Neutrophil (primary cell): ENCODE data around the gene IGSF21.

Experiments used
- H3K27ac ChIP-seq: fragments of 200-600 bp; sonication (generic); 2 replicates; pipeline ENCODE4 v1.5.1; 2016; ENCODE audit warnings: mild to moderate bottlenecking, moderate library complexity
- H3K27me3 ChIP-seq: fragments of 200-600 bp; sonication (generic); 2 replicates; pipeline ENCODE4 v1.6.0; 2016; ENCODE audit warnings: mild to moderate bottlenecking
- H3K36me3 ChIP-seq: fragments of 200-600 bp; sonication (generic); 2 replicates; pipeline ENCODE4 v1.5.1; 2017
- H3K4me1 ChIP-seq, 2 experiments: fragments of 200-600 bp in 1 of 2; sonication (generic) in 1 of 2; 1 replicate in 1 of 2; 2 replicates in 1 of 2; pipeline versions ENCODE4 v1.5.1 to v1.6.1; 2013 to 2016; ENCODE audit warnings: low read depth in 1 of 2, low read length in 1 of 2, mild to moderate bottlenecking in 1 of 2, moderate library complexity in 1 of 2; ENCODE audit not compliant: control insufficient read depth in 1 of 2, insufficient read depth in 1 of 2
- H3K4me3 ChIP-seq, 2 experiments: fragments of 200-600 bp in 1 of 2; sonication (generic) in 1 of 2; 1 replicate in 1 of 2; 2 replicates in 1 of 2; pipeline ENCODE4 v1.5.1; 2013 to 2016; ENCODE audit warnings: low read depth in 1 of 2, low read length in 1 of 2, mild to moderate bottlenecking in 1 of 2, moderate library complexity in 1 of 2
- H3K9me3 ChIP-seq: fragments of 200-600 bp; sonication (generic); 2 replicates; pipeline ENCODE4 v1.5.1; 2016
- CTCF ChIP-seq: fragments of 200-600 bp; sonication (generic); IDR thresholded peaks from 2 replicates; pipeline ENCODE4 v1.5.1; 2016; ENCODE audit warnings: antibody characterized with exemption

The IGSF21 gene

DNA sequence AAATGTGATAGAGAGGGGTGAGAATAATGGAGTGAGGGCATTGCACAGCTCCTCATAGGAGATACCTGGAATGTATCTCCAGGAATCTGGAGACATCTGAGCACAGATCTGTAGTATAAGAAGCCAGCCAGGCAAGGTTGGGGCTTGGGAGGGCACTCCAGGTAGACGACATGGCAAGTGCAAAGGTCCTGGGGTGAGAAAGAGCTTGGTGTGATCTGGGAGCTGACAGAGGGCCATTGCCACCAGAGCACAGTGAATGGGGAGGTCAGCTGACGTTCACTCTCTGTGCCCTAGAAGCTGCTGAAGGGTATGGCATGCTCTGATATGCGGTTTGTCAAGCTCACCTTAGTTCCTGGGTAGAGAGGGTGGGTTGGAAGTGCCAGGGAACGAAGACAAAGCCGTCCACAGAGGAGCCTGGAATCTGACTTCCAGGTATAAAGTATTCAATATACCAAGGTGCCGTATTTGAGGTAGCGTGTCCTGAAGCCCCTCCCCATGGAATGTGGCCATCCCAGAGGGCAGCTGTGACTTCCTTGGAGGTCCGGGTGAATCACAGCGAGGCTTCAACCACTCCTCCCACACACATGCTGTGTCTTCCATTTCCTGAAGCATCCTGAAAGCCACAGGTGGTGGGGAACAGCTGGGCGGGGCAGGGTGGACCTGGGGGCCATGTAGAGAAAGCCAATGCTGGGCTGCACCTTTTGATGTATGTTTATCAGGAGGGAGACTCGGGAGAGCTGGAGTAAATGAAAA lies 190.5 kb downstream of the IGSF21 start:
- Histone ChIP-seq H3K4me1 (no peaks in the 10 kb centered on the region), H3K36me3 (no peaks in the 10 kb centered on the region), H3K27ac (no peak overlapping the region), H3K9me3 (no peaks in the 10 kb centered on the region), H3K4me3 (no peak overlapping the region), H3K27me3 (peaks cover 60% of the 10 kb centered on the region)
- TF ChIP-seq CTCF: no peak

DNA sequence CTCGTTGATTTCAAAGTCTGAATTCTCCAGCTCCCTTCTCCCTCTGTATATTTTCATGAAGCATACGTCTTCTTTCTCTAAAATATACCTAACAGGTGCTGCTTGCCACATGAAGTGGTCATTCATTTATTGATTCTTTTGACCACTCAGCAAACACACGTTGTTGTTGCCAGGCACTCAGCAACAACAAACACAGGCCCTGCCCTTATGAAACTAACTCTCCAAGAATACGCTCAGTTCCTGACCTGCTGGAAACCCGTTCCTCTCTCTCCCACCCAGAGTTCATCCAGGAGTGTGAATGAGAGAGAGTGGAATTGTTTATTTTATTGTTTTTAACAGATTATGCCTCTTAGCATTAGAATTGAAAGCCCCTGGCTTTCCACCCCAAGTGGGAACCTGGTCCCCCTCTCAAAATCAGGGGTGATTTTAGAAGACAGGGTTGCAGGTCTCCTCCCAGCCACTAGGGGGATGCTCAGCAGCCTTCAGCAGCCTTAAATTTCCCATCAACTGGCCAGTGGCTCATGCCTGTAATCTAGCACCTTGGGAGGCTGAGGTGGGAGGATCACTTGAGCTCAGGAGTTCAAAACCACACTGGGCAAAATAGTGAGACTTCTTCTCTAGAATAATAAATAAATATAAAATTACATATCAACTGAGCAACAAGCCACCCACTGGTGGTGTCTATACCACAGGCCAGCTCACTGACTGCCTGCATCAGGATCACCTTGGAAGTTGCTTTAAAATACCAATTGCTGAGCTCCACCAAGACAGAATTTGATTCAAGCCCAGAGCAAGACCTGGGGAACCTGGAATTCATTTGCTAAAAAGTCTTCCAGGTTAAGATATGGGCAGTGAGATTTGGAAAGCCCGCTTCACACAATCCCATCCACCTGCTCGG lies 192.1 kb downstream of the IGSF21 start:
- Histone ChIP-seq H3K27me3 (peaks cover 46% of the 10 kb centered on the region), H3K9me3 (no peaks in the 10 kb centered on the region), H3K36me3 (no peaks in the 10 kb centered on the region), H3K4me1 (no peaks in the 10 kb centered on the region), H3K4me3 (no peak overlapping the region), H3K27ac (no peak overlapping the region)
- no peak for TF ChIP-seq CTCF

GRCh38 chr1:18300376-18300775 lies 192.8 kb downstream of the IGSF21 start:
- TF ChIP-seq CTCF: no peak
- no peaks in the 10 kb centered on the region for H3K4me1 ChIP-seq
- H3K4me3 ChIP-seq: no peak overlapping the region
- H3K36me3 ChIP-seq: no peaks in the 10 kb centered on the region
- peaks cover 39% of the 10 kb centered on the region for H3K27me3 ChIP-seq
- H3K27ac ChIP-seq: no peak overlapping the region
- H3K9me3 ChIP-seq: no peaks in the 10 kb centered on the region

DNA sequence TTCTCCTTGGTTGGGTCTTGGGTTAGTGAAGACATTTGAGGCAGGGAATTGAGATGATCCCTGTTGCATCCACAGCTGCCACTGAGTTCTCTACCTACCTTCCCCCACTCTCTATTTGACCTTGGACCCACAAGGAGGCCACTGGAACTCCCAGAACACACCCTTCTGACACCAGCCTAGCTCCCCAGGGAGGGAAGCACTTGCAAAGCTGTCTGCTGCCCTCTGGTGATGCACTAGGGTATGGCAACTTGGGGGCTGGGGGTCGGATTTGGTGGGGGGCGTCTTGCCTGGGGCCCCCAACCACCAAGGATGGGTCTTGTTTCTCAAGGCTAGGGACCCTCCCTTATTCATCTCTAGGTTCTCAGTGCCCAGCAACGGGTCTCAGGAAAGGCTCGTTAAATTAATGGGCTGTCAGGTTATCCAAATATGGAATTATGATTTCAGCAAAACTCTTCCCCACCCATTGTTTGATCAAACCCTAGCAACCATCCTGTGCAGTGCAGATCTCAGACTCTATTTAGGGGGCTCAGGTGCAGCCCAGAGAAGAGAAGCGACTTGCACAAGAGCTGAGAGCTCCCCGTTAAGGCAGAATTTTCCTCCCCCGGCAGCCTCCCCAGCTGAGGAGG lies 195.3 kb downstream of the IGSF21 start:
- no peak for TF ChIP-seq CTCF
- H3K27ac ChIP-seq: no peak overlapping the region
- peaks cover 16% of the 10 kb centered on the region for H3K27me3 ChIP-seq
- no peaks in the 10 kb centered on the region for H3K36me3 ChIP-seq
- H3K9me3 ChIP-seq: no peaks in the 10 kb centered on the region
- H3K4me1 ChIP-seq: no peaks in the 10 kb centered on the region
- no peak overlapping the region for H3K4me3 ChIP-seq

- Histone ChIP-seq H3K4me3 (no peak overlapping the region), H3K36me3 (no peaks in the 10 kb centered on the region), H3K4me1 (no peaks in the 10 kb centered on the region), H3K27me3 (peaks cover 2% of the 10 kb centered on the region), H3K9me3 (no peaks in the 10 kb centered on the region), H3K27ac (no peak overlapping the region)
- no peak for TF ChIP-seq CTCF
Observed at GRCh38 chr1:18304151-18304869, 196.7 kb downstream of the IGSF21 start.
